GM12892 (cell line): ENCODE results near the gene GABRB2.
"Not testable (repeated sequence)": the region's sequence is repeated elsewhere in the genome, so short reads cannot be mapped to it uniquely, and the experiment has no call there.

Experiments
- DNase-seq: peaks from one replicate; pipeline ENCODE4 v3.0.0; 2011; ENCODE audit not compliant: insufficient read length
- FAIRE-seq: peaks from 2 replicates; lab custom pipeline; 2011; peaks lifted over from hg19 to GRCh38; lab: Jason Lieb, UNC
- POLR2A ChIP-seq: IDR thresholded peaks from 2 replicates; pipeline ENCODE4 v1.6.1; 2011; ENCODE audit warnings: low read depth, low read length, control low read depth
- POLR2AphosphoS5 ChIP-seq: IDR thresholded peaks from 2 replicates; pipeline ENCODE4 v1.6.1; 2011; ENCODE audit warnings: low read depth, low read length, control low read depth
- TAF1 ChIP-seq: IDR thresholded peaks from 2 replicates; pipeline ENCODE4 v1.6.1; 2011; ENCODE audit warnings: low read depth, mild to moderate bottlenecking, control low read depth, low read length, borderline replicate concordance

The GABRB2 gene

DNA sequence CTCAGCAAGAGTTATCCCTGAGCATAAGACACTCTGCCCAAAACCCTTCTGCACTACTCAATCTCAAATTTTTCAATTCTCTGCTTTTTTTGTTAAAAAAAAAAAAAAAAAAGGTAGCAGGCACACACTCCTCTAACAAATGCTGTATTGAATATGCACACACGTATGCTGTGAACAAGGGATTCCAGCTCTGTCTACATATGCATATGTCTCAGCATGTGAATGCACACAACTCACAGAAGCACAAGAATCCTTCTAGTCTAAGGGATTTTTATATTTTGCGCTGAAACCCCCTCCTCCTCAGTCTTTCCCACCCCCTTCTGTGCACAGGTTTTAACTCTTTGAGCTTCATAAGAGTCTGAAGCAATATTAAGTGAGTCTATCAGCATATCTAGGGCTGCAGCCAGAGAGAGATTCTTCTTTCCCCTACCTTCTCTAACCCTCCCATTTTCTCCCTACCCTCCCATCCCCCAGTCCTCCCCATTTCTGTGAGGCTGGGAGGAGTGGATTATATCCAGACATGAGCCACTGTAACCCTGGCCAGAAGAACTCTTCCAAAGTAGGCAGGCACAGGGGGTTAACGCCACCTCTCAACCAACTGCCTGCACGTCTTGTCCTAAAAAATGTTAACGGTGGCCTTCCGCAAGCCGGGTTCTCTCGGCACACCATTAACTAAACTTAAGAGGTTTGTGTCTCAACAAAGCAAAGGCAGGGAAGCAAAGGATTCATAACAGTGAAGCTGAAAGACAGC lies 1.0 kb downstream of the GABRB2 start:
- TF ChIP-seq POLR2AphosphoS5 = no peak
- TF ChIP-seq TAF1 = no peak
- DNase-seq (no peak), FAIRE-seq (peak; percentile 14)

- FAIRE-seq = peak; percentile 81
- no peak for DNase-seq
- TF ChIP-seq TAF1 (no peak), POLR2A (no peak), POLR2AphosphoS5 (no peak)
Measured at GRCh38 chr5:161544350-161544765, 2.2 kb downstream of the GABRB2 start.

- FAIRE-seq = no peak
- no peak for DNase-seq
- TF ChIP-seq POLR2A = no peak
- no peak for TF ChIP-seq POLR2AphosphoS5
- TF ChIP-seq TAF1 = no peak
Measured at GRCh38 chr5:161539016-161539415, 7.5 kb downstream of the GABRB2 start.

GRCh38 chr5:161535762-161536161 lies 10.8 kb downstream of the GABRB2 start:
- FAIRE-seq (no peak), DNase-seq (no peak)
- TF ChIP-seq POLR2AphosphoS5 (no peak), POLR2A (no peak), TAF1 (no peak)

DNA sequence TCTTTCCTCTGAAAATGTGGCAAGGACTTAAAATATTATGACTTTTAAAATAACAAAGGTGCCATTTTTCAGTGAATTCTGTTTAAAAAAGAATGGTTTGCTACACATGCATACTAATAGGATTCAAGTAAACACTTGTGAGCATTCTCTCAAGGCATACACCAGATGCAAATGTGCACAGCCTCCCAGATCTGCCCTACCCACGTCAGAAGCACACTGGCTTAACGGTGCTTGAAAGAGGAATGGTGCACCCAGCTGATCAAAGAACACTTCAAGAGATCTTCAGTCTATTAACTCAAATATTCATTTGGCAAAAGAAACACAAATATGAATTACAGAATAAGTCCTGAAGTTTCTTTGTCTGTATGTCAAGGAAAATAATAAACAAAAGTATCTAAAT lies 15.8 kb downstream of the GABRB2 start:
- FAIRE-seq = no peak
- no peak for DNase-seq
- TF ChIP-seq POLR2AphosphoS5 = no peak
- TF ChIP-seq TAF1 = no peak
- no peak for TF ChIP-seq POLR2A

GRCh38 chr5:161513942-161514341 lies 32.6 kb downstream of the GABRB2 start:
- no peak for DNase-seq
- FAIRE-seq = no peak
- TF ChIP-seq POLR2AphosphoS5 (no peak), POLR2A (no peak), TAF1 (no peak)

DNA sequence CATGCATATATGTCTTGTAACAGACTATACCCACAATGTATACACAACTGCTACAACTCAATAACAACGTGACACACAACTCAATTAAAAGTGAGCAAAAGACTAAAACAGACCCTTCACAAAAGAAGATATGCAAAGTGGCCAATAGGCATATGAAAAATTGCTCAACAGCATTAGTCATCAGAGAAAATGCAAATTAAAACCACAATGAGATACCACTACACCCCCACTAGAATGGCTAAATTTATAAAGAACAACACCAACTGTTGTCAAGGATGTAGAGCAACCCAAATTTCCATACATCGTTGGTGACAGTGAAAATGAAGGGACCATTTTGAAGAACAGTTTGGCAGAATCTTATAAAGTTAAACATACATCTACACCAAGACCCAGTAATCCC lies 38.9 kb downstream of the GABRB2 start:
- no peak for DNase-seq
- no peak for FAIRE-seq
- TF ChIP-seq POLR2A (no peak), TAF1 (no peak), POLR2AphosphoS5 (no peak)

DNA sequence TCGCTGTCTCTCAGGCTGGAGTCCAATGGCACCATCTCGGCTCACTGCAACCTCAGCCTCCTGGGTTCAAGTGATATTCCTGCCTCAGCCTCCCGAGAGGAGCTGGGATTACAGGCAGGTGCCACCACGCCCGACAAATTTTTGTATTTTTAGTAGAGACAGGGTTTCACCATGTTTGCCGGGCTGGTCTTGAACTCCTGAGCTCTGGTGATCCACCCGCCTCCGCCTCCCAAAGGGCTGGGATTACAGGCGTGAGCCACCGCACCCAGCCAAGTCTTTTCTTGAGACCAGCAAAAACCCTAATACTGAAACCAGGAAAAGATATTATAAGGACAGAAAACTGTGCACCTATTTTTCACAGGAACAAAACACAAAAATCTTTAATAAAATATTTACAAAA lies 41.4 kb downstream of the GABRB2 start:
- not testable (repeated sequence) for FAIRE-seq, DNase-seq

- no peak for TF ChIP-seq TAF1
- TF ChIP-seq POLR2A = no peak
- no peak for TF ChIP-seq POLR2AphosphoS5
- FAIRE-seq (no peak), DNase-seq (no peak)
Measured at GRCh38 chr5:161498531-161498930, 48.0 kb downstream of the GABRB2 start.

DNA sequence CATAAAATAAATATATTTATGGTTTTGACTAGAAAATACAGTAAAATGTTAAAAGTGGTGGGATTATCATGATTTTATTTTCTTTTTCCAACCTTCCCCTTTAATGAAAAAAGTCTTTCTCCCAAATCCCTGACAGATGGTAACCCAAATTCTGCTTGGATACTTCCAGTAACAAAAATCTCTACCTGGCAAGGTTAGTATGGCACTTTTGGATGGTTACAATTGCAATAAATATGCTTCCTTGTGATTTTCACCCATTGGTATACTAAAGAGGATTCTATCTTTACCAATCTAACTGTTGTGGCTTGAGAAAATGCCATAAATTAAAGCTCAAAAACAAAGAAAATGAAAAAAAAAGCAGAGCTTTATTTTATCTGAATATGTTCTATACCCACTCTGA lies 62.8 kb downstream of the GABRB2 start:
- no peak for FAIRE-seq
- DNase-seq = no peak

GRCh38 chr5:161481922-161482321 lies 64.6 kb downstream of the GABRB2 start:
- TF ChIP-seq TAF1 = no peak
- no peak for TF ChIP-seq POLR2AphosphoS5
- TF ChIP-seq POLR2A = no peak
- no peak for DNase-seq
- FAIRE-seq = no peak

More for the DNA sequence above, 62.8 kb downstream of the GABRB2 start:
- no peak for TF ChIP-seq POLR2AphosphoS5
- no peak for TF ChIP-seq TAF1
- TF ChIP-seq POLR2A = no peak

GRCh38 chr5:161471211-161471950 lies 75.1 kb downstream of the GABRB2 start:
- FAIRE-seq (peak; percentile 5), DNase-seq (no peak)
- no peak for TF ChIP-seq POLR2AphosphoS5
- TF ChIP-seq POLR2A = no peak
- TF ChIP-seq TAF1 = no peak
